ENCODE measurements around the gene NRXN3. TPM values are rescaled to one million over a fixed set of nuclear protein-coding genes. Genes with fewer than 3 reads are reported as not detected.

NRXN3 gene
- total RNA-seq, 1 experiment from 2014 or later: not detected

- H4K20me1 ChIP-seq (ENCODE audit: insufficient read depth): no peaks in the 10 kb centered on the region
- no peaks in the 10 kb centered on the region for H3K4me1 ChIP-seq (ENCODE audit: control insufficient read depth in 1 of 2, insufficient read depth in 2 of 2, low read length in 2 of 2)
- RAD21 ChIA-PET (ENCODE audit: low non-redundant PET in 1 of 2, low total read pairs in 2 of 2, uncharacterized antibody in 2 of 2, unreplicated experiment in 2 of 2): no interaction called here
- no peak overlapping the region for H2AFZ ChIP-seq (ENCODE audit: low read depth, low read length, poor library complexity, severe bottlenecking)
- no peak for ATAC-seq
- intact Hi-C loops (cut with micrococcal nuclease): no loop called here
- H3K4me2 ChIP-seq (ENCODE audit: low read length): no peak overlapping the region
- CTCF ChIA-PET: no interaction called here
- POLR2A ChIA-PET: no interaction called here
- H3K36me3 ChIP-seq (ENCODE audit: control insufficient read depth in 1 of 2, insufficient read depth in 2 of 2, low read length in 2 of 2): no peaks in the 10 kb centered on the region
- no peak overlapping the region for H3K4me3 ChIP-seq (replicated peaks in 1 of 2; ENCODE audit: low read depth in 1 of 2, low read length in 2 of 2)
- no peaks in the 10 kb centered on the region for H3K79me2 ChIP-seq (ENCODE audit: insufficient read depth, low read length)
- H3K27ac ChIP-seq (ENCODE audit: low read depth, low read length): no peak overlapping the region
- BruUV-seq (replicated peaks): no TSS peak
- H3K27me3 ChIP-seq (ENCODE audit: insufficient read depth, low read length): no peaks in the 10 kb centered on the region
- TF ChIP-seq POLR2AphosphoS5 (IDR thresholded peaks at IDR 0.05; ENCODE audit: low read depth, low read length): no peak
- TF ChIP-seq SRF (IDR thresholded peaks at IDR 0.05; ENCODE audit: low read depth): no peak
- no peak for TF ChIP-seq ATF3 (IDR thresholded peaks at IDR 0.05)
- no peak for TF ChIP-seq ZBTB33 (IDR thresholded peaks at IDR 0.05; ENCODE audit: extremely low read depth, insufficient replicate concordance, low read length)
- TF ChIP-seq EGR1 (IDR thresholded peaks at IDR 0.05; ENCODE audit: low read depth): no peak
- no peak for TF ChIP-seq CBX3 (IDR thresholded peaks at IDR 0.05; ENCODE audit: low read depth)
- no peak for TF ChIP-seq TCF7L2 (IDR thresholded peaks at IDR 0.05; ENCODE audit: borderline replicate concordance, extremely low read depth, insufficient read depth, insufficient read length)
- TF ChIP-seq YY1 (IDR thresholded peaks at IDR 0.05; ENCODE audit: extremely low read depth, insufficient replicate concordance, low read depth, low read length): no peak
- TF ChIP-seq MAX (IDR thresholded peaks at IDR 0.05): no peak
- TF ChIP-seq EZH2phosphoT487 (IDR thresholded peaks at IDR 0.05; ENCODE audit: borderline replicate concordance): no peak
- no peak for TF ChIP-seq EZH2 (IDR thresholded peaks at IDR 0.05)
- no peak for TF ChIP-seq ELF1 (IDR thresholded peaks at IDR 0.05; ENCODE audit: borderline replicate concordance, low read depth)
- TF ChIP-seq ZFX (IDR thresholded peaks at IDR 0.05): no peak
- TF ChIP-seq FOSL1 (IDR thresholded peaks at IDR 0.05; ENCODE audit: low read depth): no peak
- no peak for TF ChIP-seq RAD21 (IDR thresholded peaks at IDR 0.05; ENCODE audit: low read depth)
- no peak for TF ChIP-seq CEBPB (IDR thresholded peaks at IDR 0.05; ENCODE audit: low read depth)
- DNase-seq (ENCODE audit: low read depth, low spot score): no peak
- H3K9ac ChIP-seq (ENCODE audit: low read length): no peak overlapping the region
- peaks cover 12 to 24% of the 10 kb centered on the region in 2 experiments; a peak in 2 of 4 replicates for H3K9me3 ChIP-seq (ENCODE audit: control insufficient read depth in 1 of 2, insufficient read depth in 1 of 2, low read depth in 1 of 2, low read length in 2 of 2)
- no peaks in the 10 kb centered on the region for H3K9me2 ChIP-seq (ENCODE audit: insufficient read depth)
These were observed 1431.4 kb downstream of the NRXN3 start for GRCh38 chr14:79601579-79601978.

Data from HCT116 (cell line).